Neutrophil (primary cell): ENCODE results near the gene CLIC1.

Experiments used
- H3K27ac ChIP-seq: fragments of 200-600 bp; sonication (generic); 2 replicates; pipeline ENCODE4 v1.5.1; 2016; ENCODE audit warnings: mild to moderate bottlenecking, moderate library complexity
- H3K27me3 ChIP-seq: fragments of 200-600 bp; sonication (generic); 2 replicates; pipeline ENCODE4 v1.6.0; 2016; ENCODE audit warnings: mild to moderate bottlenecking
- H3K36me3 ChIP-seq: fragments of 200-600 bp; sonication (generic); 2 replicates; pipeline ENCODE4 v1.5.1; 2017
- H3K4me1 ChIP-seq, 2 experiments: fragments of 200-600 bp in 1 of 2; sonication (generic) in 1 of 2; 1 replicate in 1 of 2; 2 replicates in 1 of 2; pipeline versions ENCODE4 v1.5.1 to v1.6.1; 2013 to 2016; ENCODE audit warnings: low read depth in 1 of 2, low read length in 1 of 2, mild to moderate bottlenecking in 1 of 2, moderate library complexity in 1 of 2; ENCODE audit not compliant: control insufficient read depth in 1 of 2, insufficient read depth in 1 of 2
- H3K4me3 ChIP-seq, 2 experiments: fragments of 200-600 bp in 1 of 2; sonication (generic) in 1 of 2; 1 replicate in 1 of 2; 2 replicates in 1 of 2; pipeline ENCODE4 v1.5.1; 2013 to 2016; ENCODE audit warnings: low read depth in 1 of 2, low read length in 1 of 2, mild to moderate bottlenecking in 1 of 2, moderate library complexity in 1 of 2
- H3K9me3 ChIP-seq: fragments of 200-600 bp; sonication (generic); 2 replicates; pipeline ENCODE4 v1.5.1; 2016
- TF ChIP-seq, protein P1 (sequence below): fragments of 200-600 bp; sonication (generic); IDR thresholded peaks from 2 replicates; pipeline ENCODE4 v1.5.1; 2016; ENCODE audit warnings: antibody characterized with exemption

Gene CLIC1

GRCh38 chr6:31781244-31782125, 45.2 kb upstream of the CLIC1 start:
- H3K27ac ChIP-seq: no peak overlapping the region
- peaks cover 4 to 10% of the 10 kb centered on the region in 2 experiments for H3K4me1 ChIP-seq
- TF ChIP-seq, protein P1, sequence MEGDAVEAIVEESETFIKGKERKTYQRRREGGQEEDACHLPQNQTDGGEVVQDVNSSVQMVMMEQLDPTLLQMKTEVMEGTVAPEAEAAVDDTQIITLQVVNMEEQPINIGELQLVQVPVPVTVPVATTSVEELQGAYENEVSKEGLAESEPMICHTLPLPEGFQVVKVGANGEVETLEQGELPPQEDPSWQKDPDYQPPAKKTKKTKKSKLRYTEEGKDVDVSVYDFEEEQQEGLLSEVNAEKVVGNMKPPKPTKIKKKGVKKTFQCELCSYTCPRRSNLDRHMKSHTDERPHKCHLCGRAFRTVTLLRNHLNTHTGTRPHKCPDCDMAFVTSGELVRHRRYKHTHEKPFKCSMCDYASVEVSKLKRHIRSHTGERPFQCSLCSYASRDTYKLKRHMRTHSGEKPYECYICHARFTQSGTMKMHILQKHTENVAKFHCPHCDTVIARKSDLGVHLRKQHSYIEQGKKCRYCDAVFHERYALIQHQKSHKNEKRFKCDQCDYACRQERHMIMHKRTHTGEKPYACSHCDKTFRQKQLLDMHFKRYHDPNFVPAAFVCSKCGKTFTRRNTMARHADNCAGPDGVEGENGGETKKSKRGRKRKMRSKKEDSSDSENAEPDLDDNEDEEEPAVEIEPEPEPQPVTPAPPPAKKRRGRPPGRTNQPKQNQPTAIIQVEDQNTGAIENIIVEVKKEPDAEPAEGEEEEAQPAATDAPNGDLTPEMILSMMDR: no peak
- no peak overlapping the region for H3K4me3 ChIP-seq
- H3K27me3 ChIP-seq: peaks cover 5% of the 10 kb centered on the region
- no peaks in the 10 kb centered on the region for H3K9me3 ChIP-seq
- H3K36me3 ChIP-seq: peaks cover 23% of the 10 kb centered on the region

GRCh38 chr6:31780507-31781243, 44.3 kb upstream of the CLIC1 start:
- Histone ChIP-seq H3K36me3 (peaks cover 23% of the 10 kb centered on the region), H3K27ac (no peak overlapping the region), H3K9me3 (no peaks in the 10 kb centered on the region), H3K4me1 (peaks cover 4 to 11% of the 10 kb centered on the region in 2 experiments), H3K27me3 (peaks cover 5% of the 10 kb centered on the region), H3K4me3 (no peak overlapping the region)
- TF ChIP-seq, protein P1: no peak

DNA sequence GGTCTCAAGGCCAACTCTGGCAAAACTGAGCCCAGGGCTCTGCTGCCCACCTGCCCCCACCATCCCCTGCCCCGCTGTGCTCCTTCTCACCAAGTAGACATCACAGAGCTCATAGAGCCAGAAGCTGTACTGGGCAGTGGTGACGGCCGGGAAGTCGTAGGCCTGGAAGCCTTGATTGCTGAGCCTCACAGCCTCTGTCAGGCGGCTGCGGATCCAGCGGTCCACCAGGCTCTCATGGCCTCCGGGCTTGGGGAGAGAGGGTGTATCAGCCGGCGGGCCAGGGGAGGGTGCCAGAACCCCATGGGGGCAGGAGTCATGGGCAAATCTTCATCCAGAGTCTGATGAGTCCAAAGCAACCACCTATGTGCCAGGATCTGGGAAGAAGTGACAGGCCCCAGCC, 43.6 kb upstream of the CLIC1 start:
- TF ChIP-seq, protein P1: no peak
- H3K27ac ChIP-seq: no peak overlapping the region
- no peak overlapping the region for H3K4me3 ChIP-seq
- peaks cover 4 to 11% of the 10 kb centered on the region in 2 experiments for H3K4me1 ChIP-seq
- peaks cover 23% of the 10 kb centered on the region for H3K36me3 ChIP-seq
- no peaks in the 10 kb centered on the region for H3K9me3 ChIP-seq
- H3K27me3 ChIP-seq: peaks cover 5% of the 10 kb centered on the region

- Histone ChIP-seq H3K4me3 (no peak overlapping the region), H3K9me3 (no peaks in the 10 kb centered on the region), H3K27ac (no peak overlapping the region), H3K27me3 (peaks cover 5% of the 10 kb centered on the region), H3K4me1 (peaks cover 4 to 11% of the 10 kb centered on the region in 2 experiments), H3K36me3 (peaks cover 23% of the 10 kb centered on the region)
- TF ChIP-seq, protein P1: no peak
These were observed 42.9 kb upstream of the CLIC1 start for GRCh38 chr6:31778999-31779885.

- TF ChIP-seq, protein P1: no peak
- Histone ChIP-seq H3K27ac (no peak overlapping the region), H3K4me1 (peaks cover 4 to 11% of the 10 kb centered on the region in 2 experiments), H3K9me3 (no peaks in the 10 kb centered on the region), H3K4me3 (no peak overlapping the region), H3K36me3 (peaks cover 23% of the 10 kb centered on the region), H3K27me3 (peaks cover 5% of the 10 kb centered on the region)
These were observed 41.9 kb upstream of the CLIC1 start for GRCh38 chr6:31778193-31778592.
